GM10248 (cell line): Measurements from ENCODE around the gene HNRNPC.
"Not testable (repeated sequence)": the region's sequence is repeated elsewhere in the genome, so short reads cannot be mapped to it uniquely, and the experiment has no call there.

ENCODE experiments used
- CTCF ChIA-PET: fragments of 300-600 bp; sonication (Branson Sonifier 250); formaldehyde crosslinking; extraction: SDS; loops from one replicate; lab custom pipeline; 2021; ENCODE audit warnings: antibody characterized with exemption; lab: Yijun Ruan, JAX
- POLR2A ChIA-PET: fragments of 350-650 bp; sonication (Branson Sonifier 250); formaldehyde crosslinking; extraction: SDS; loops from one replicate; lab custom pipeline; 2020; ENCODE audit warnings: antibody characterized with exemption; lab: Yijun Ruan, JAX
- DNase-seq: peaks from one replicate; pipeline ENCODE4 v3.0.0; 2012; ENCODE audit errors: extremely low spot score
- TF ChIP-seq, protein P1 (sequence below): IDR thresholded peaks from 2 replicates; pipeline ENCODE4 v1.5.1; 2012; ENCODE audit warnings: mild to moderate bottlenecking, low read depth; ENCODE audit errors: extremely low read depth, missing control alignments, control extremely low read depth

Gene HNRNPC

GRCh38 chr14:21258005-21258888 lies 11.0 kb downstream of the HNRNPC start:
- ChIA-PET POLR2A (interaction anchor here (0.6 to 4.6 kb wide), 4 partner anchors 7 to 126 kb away, joined by 3 to 32 read pairs (median 12); partner anchors contain the start of gene SUPT16H), CTCF (interaction anchor here (2.1 to 2.5 kb wide), 2 partner anchors 11 to 17 kb away, joined by 5 to 10 read pairs; no protein-coding TSS in a partner anchor)
- no peak for DNase-seq
- TF ChIP-seq, protein P1, sequence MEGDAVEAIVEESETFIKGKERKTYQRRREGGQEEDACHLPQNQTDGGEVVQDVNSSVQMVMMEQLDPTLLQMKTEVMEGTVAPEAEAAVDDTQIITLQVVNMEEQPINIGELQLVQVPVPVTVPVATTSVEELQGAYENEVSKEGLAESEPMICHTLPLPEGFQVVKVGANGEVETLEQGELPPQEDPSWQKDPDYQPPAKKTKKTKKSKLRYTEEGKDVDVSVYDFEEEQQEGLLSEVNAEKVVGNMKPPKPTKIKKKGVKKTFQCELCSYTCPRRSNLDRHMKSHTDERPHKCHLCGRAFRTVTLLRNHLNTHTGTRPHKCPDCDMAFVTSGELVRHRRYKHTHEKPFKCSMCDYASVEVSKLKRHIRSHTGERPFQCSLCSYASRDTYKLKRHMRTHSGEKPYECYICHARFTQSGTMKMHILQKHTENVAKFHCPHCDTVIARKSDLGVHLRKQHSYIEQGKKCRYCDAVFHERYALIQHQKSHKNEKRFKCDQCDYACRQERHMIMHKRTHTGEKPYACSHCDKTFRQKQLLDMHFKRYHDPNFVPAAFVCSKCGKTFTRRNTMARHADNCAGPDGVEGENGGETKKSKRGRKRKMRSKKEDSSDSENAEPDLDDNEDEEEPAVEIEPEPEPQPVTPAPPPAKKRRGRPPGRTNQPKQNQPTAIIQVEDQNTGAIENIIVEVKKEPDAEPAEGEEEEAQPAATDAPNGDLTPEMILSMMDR: no peak

DNA sequence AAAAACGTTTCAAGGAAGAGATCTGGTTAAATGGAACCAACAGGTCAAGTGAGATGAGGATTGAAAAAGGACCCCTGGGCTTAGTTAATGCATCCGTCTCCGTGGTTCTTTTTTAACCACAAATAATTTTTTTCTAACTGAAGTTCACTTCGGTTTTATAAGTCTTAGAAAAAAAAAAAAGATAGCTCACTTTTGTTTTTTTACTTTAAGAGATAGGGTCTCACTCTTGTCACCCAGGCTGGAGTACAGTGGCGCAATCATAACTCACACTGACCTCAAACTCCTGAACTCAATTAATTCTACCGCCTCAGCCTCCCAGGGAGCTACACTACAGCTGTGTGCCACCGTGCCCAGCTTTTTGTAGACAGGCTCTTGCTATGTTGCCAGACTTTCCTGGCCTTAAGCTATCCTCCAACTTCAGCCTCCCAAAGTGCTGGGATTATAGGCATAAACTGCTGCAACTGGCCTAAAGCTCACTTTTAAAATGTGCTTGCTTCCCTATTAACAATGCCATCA lies 11.8 kb downstream of the HNRNPC start:
- TF ChIP-seq, protein P1: no peak
- POLR2A ChIA-PET: interaction anchor here (0.6 to 4.6 kb wide), 4 partner anchors 8 to 127 kb away, joined by 3 to 32 read pairs (median 12); partner anchors contain the start of gene SUPT16H
- CTCF ChIA-PET: interaction anchor here (2.1 to 2.5 kb wide), 2 partner anchors 11 to 16 kb away, joined by 5 to 10 read pairs; no protein-coding TSS in a partner anchor

GRCh38 chr14:21256539-21257393 lies 12.5 kb downstream of the HNRNPC start:
- TF ChIP-seq, protein P1: no peak
- POLR2A ChIA-PET: interaction anchor here (2.2 to 4.6 kb wide), 3 partner anchors 8 to 128 kb away, joined by 8 to 32 read pairs (median 15); partner anchors contain the start of gene SUPT16H
- CTCF ChIA-PET: interaction anchor here (1.1 to 2.7 kb wide), 4 partner anchors 10 to 18 kb away, joined by 3 to 10 read pairs (median 6); no protein-coding TSS in a partner anchor

More for the DNA sequence above, 11.8 kb downstream of the HNRNPC start:
- DNase-seq: no peak

GRCh38 chr14:21256102-21256447 lies 13.2 kb downstream of the HNRNPC start:
- POLR2A ChIA-PET: interaction anchor here (0.6 to 4.6 kb wide), 4 partner anchors 9 to 128 kb away, joined by 3 to 32 read pairs (median 12); partner anchors contain the start of gene SUPT16H
- CTCF ChIA-PET: interaction anchor here (1.1 to 2.7 kb wide), 4 partner anchors 9 to 17 kb away, joined by 3 to 10 read pairs (median 6); no protein-coding TSS in a partner anchor
- not testable (repeated sequence) for DNase-seq

More at GRCh38 chr14:21256539-21257393, 12.5 kb downstream of the HNRNPC start:
- DNase-seq: no peak

DNA sequence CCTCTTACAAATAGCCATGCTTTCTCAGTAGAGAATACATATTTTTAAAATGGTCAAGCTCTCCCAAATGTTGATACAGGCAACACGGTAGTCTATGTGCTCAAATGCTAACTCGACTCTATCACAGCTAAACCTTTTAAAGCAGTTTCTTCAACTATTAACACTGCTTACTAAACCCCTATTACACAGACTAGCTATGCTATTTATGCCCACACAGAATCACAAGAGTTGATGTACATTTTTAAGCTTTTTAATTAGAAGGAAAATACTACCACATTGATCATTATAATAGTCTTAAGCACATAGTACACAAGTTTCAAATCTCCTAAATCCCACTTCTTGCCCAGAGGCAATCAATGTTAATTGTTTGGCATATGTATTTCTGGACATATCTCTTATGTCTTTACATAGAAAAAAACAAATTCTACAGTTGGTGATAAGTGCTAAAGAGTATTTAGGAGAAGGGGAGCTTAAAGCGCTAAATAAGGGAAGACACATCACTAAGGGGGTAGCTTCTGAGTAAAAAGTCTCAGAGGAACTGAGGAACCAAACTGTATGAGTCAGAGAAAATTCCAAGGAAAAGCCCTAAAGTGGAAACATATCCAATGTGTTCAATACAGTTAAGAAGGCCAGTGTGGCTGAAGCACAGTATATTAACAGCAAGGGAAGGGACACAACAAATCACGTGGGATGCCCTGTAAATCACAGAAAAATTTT lies 13.7 kb downstream of the HNRNPC start:
- TF ChIP-seq, protein P1: no peak
- DNase-seq: no peak
- ChIA-PET CTCF (interaction anchor here (0.9 to 2.7 kb wide), 7 partner anchors 9 to 221 kb away, joined by 3 to 10 read pairs (median 5); no protein-coding TSS in a partner anchor), POLR2A (interaction anchor here (0.6 to 4.6 kb wide), 5 partner anchors 10 to 842 kb away, joined by 3 to 32 read pairs (median 8); partner anchors contain the start of genes SUPT16H and TEP1)

DNA sequence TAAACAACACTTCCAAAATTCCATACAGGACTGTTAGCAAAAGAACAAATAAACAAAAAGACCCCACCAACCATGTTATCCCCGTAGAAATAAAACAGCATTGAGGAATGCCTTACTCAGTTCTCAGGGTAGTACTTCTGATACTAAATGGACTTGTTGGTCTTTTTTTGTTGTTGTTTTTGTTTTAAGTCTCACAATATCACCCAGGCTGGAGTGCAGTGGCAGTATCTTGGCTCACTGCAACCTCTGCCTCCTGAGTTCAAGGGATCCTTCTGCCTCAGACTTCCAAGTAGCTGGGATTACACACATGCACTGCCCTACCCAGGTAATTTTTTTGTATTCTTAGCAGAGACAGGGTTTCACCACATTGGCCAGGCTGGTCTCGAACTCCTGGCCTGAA lies 17.1 kb downstream of the HNRNPC start:
- ChIA-PET POLR2A (interaction anchor here (1.1 kb wide), 1 partner anchor 10 kb away, joined by 3 read pairs; no protein-coding TSS in a partner anchor), CTCF (no interaction called here)
- TF ChIP-seq, protein P1: no peak
- DNase-seq: no peak
